Activated naive CD4-positive, alpha-beta T cell treated with anti-CD3 and anti-CD28 coated beads, Interleukin-2, amount 50 U/mL, for 24 hours (primary cell): ENCODE results near the gene ADD2.

Source experiments
- H3K27ac Mint-ChIP-seq: one replicate; pipeline ENCODE4 v1.8.0; 2021; ENCODE audit warnings: mild to moderate bottlenecking, mixed read lengths
- H3K27me3 Mint-ChIP-seq: one replicate; pipeline ENCODE4 v1.8.0; 2021; ENCODE audit warnings: mixed read lengths
- H3K36me3 Mint-ChIP-seq: one replicate; pipeline ENCODE4 v1.8.0; 2021; ENCODE audit warnings: mixed read lengths
- H3K4me1 Mint-ChIP-seq: one replicate; pipeline ENCODE4 v1.8.0; 2021; ENCODE audit warnings: mixed read lengths
- H3K4me3 Mint-ChIP-seq: one replicate; pipeline ENCODE4 v1.8.0; 2021; ENCODE audit warnings: mild to moderate bottlenecking, mixed read lengths
- H3K9me3 Mint-ChIP-seq: one replicate; pipeline ENCODE4 v1.8.0; 2021; ENCODE audit warnings: mixed read lengths

The ADD2 gene

GRCh38 chr2:70795164-70795995, 27.4 kb upstream of the ADD2 start:
- Mint-ChIP-seq H3K4me1 (peaks cover 3% of the 10 kb centered on the region), H3K36me3 (no peaks in the 10 kb centered on the region), H3K4me3 (no peak overlapping the region), H3K27ac (no peak overlapping the region), H3K27me3 (peaks cover 20% of the 10 kb centered on the region), H3K9me3 (peaks cover 7% of the 10 kb centered on the region)

- H3K4me3 Mint-ChIP-seq: no peak overlapping the region
Observed at GRCh38 chr2:70793450-70793849, 25.4 kb upstream of the ADD2 start.

GRCh38 chr2:70790136-70790828, 22.3 kb upstream of the ADD2 start, which contains the start of gene FIGLA:
FIGLA (minus strand) TSS chr2:70790643; CDS start chr2:70790638, 5 bp downstream.
- Mint-ChIP-seq H3K4me1 (peaks cover 17% of the 10 kb centered on the region), H3K27ac (peak within 1 kb of the TSS; percentile 14), H3K27me3 (peaks cover 39% of the 10 kb centered on the region)

More at GRCh38 chr2:70793450-70793849, 25.4 kb upstream of the ADD2 start:
- peaks cover 24% of the 10 kb centered on the region for H3K27me3 Mint-ChIP-seq
- no peaks in the 10 kb centered on the region for H3K9me3 Mint-ChIP-seq
- H3K27ac Mint-ChIP-seq: no peak overlapping the region
- H3K4me1 Mint-ChIP-seq: peaks cover 10% of the 10 kb centered on the region
- H3K36me3 Mint-ChIP-seq: no peaks in the 10 kb centered on the region

GRCh38 chr2:70789304-70790135, 21.5 kb upstream of the ADD2 start:
- Mint-ChIP-seq H3K36me3 (peaks cover 3% of the 10 kb centered on the region), H3K4me3 (peak overlapping the region; percentile 86), H3K27ac (peak overlapping the region; percentile 9), H3K9me3 (no peaks in the 10 kb centered on the region), H3K4me1 (peaks cover 20% of the 10 kb centered on the region), H3K27me3 (peaks cover 39% of the 10 kb centered on the region)

More at GRCh38 chr2:70790136-70790828, 22.3 kb upstream of the ADD2 start, which contains the start of gene FIGLA:
- Mint-ChIP-seq H3K9me3 (no peaks in the 10 kb centered on the region), H3K36me3 (peaks cover 3% of the 10 kb centered on the region), H3K4me3 (peak within 1 kb of the TSS; percentile 86)

- peaks cover 21% of the 10 kb centered on the region for H3K27me3 Mint-ChIP-seq
- no peak overlapping the region for H3K4me3 Mint-ChIP-seq
Observed at GRCh38 chr2:70785137-70785911, 17.3 kb upstream of the ADD2 start.

GRCh38 chr2:70784320-70784719, 16.3 kb upstream of the ADD2 start:
- H3K36me3 Mint-ChIP-seq: peaks cover 3% of the 10 kb centered on the region
- H3K4me1 Mint-ChIP-seq: peaks cover 11% of the 10 kb centered on the region
- no peaks in the 10 kb centered on the region for H3K9me3 Mint-ChIP-seq
- H3K27me3 Mint-ChIP-seq: peaks cover 16% of the 10 kb centered on the region
- H3K27ac Mint-ChIP-seq: no peak overlapping the region
- no peak overlapping the region for H3K4me3 Mint-ChIP-seq

More at GRCh38 chr2:70785137-70785911, 17.3 kb upstream of the ADD2 start:
- Mint-ChIP-seq H3K27ac (no peak overlapping the region), H3K36me3 (peaks cover 3% of the 10 kb centered on the region), H3K4me1 (peaks cover 17% of the 10 kb centered on the region), H3K9me3 (no peaks in the 10 kb centered on the region)

- Mint-ChIP-seq H3K27ac (no peak overlapping the region), H3K4me1 (no peaks in the 10 kb centered on the region), H3K27me3 (peaks cover 4% of the 10 kb centered on the region), H3K9me3 (no peaks in the 10 kb centered on the region), H3K4me3 (no peak overlapping the region), H3K36me3 (no peaks in the 10 kb centered on the region)
Observed at GRCh38 chr2:70779911-70780545, 12.0 kb upstream of the ADD2 start.

- H3K27me3 Mint-ChIP-seq: peaks cover 4% of the 10 kb centered on the region
- H3K4me1 Mint-ChIP-seq: no peaks in the 10 kb centered on the region
- H3K36me3 Mint-ChIP-seq: no peaks in the 10 kb centered on the region
- H3K9me3 Mint-ChIP-seq: no peaks in the 10 kb centered on the region
- no peak overlapping the region for H3K4me3 Mint-ChIP-seq
- H3K27ac Mint-ChIP-seq: no peak overlapping the region
Observed at GRCh38 chr2:70779491-70779890, 11.5 kb upstream of the ADD2 start.

- Mint-ChIP-seq H3K4me1 (no peaks in the 10 kb centered on the region), H3K27me3 (peaks cover 10% of the 10 kb centered on the region), H3K36me3 (no peaks in the 10 kb centered on the region), H3K9me3 (no peaks in the 10 kb centered on the region), H3K4me3 (no peak overlapping the region), H3K27ac (no peak overlapping the region)
Observed at GRCh38 chr2:70778676-70779075, 10.7 kb upstream of the ADD2 start.

- H3K27me3 Mint-ChIP-seq: peaks cover 11% of the 10 kb centered on the region
- H3K27ac Mint-ChIP-seq: no peak overlapping the region
- no peaks in the 10 kb centered on the region for H3K36me3 Mint-ChIP-seq
- no peaks in the 10 kb centered on the region for H3K9me3 Mint-ChIP-seq
- H3K4me1 Mint-ChIP-seq: no peaks in the 10 kb centered on the region
- H3K4me3 Mint-ChIP-seq: no peak overlapping the region
Observed at GRCh38 chr2:70777450-70777849, 9.4 kb upstream of the ADD2 start.

GRCh38 chr2:70776266-70776665, 8.3 kb upstream of the ADD2 start:
- Mint-ChIP-seq H3K27ac (no peak overlapping the region), H3K36me3 (no peaks in the 10 kb centered on the region), H3K9me3 (no peaks in the 10 kb centered on the region), H3K4me1 (no peaks in the 10 kb centered on the region), H3K4me3 (no peak overlapping the region), H3K27me3 (peaks cover 11% of the 10 kb centered on the region)

GRCh38 chr2:70775141-70775540, 7.1 kb upstream of the ADD2 start:
- Mint-ChIP-seq H3K4me3 (no peak overlapping the region), H3K27ac (no peak overlapping the region), H3K36me3 (no peaks in the 10 kb centered on the region), H3K9me3 (no peaks in the 10 kb centered on the region), H3K27me3 (peaks cover 11% of the 10 kb centered on the region), H3K4me1 (no peaks in the 10 kb centered on the region)

GRCh38 chr2:70772486-70773155, 4.6 kb upstream of the ADD2 start:
- no peak overlapping the region for H3K27ac Mint-ChIP-seq
- H3K4me1 Mint-ChIP-seq: peaks cover 4% of the 10 kb centered on the region
- no peaks in the 10 kb centered on the region for H3K9me3 Mint-ChIP-seq
- H3K4me3 Mint-ChIP-seq: no peak overlapping the region
- no peaks in the 10 kb centered on the region for H3K36me3 Mint-ChIP-seq
- peaks cover 14% of the 10 kb centered on the region for H3K27me3 Mint-ChIP-seq

GRCh38 chr2:70771446-70771845, 3.4 kb upstream of the ADD2 start:
- Mint-ChIP-seq H3K27me3 (peaks cover 17% of the 10 kb centered on the region), H3K27ac (no peak overlapping the region), H3K9me3 (no peaks in the 10 kb centered on the region), H3K36me3 (no peaks in the 10 kb centered on the region), H3K4me1 (peaks cover 10% of the 10 kb centered on the region), H3K4me3 (no peak overlapping the region)
